PC-9 (cell line): ENCODE results near the gene MAP2K5. TPM values are rescaled to one million over a fixed set of nuclear protein-coding genes. Genes with fewer than 3 reads are reported as not detected.

ENCODE experiments used
- BruUV-seq: library from RNA; stranded (reverse); fragments of 400-500 nt; replicated peaks from 2 replicates; lab custom pipeline; 2021; lab: Mats Ljungman, UMichigan
- CTCF ChIA-PET: fragments of 300-600 bp; sonication (Branson Sonifier 250); formaldehyde crosslinking; loops from one replicate; lab custom pipeline; 2022; ENCODE audit warnings: antibody characterized with exemption; lab: Charles Lee
- POLR2A ChIA-PET: fragments of 300-600 bp; sonication (Branson Sonifier 250); formaldehyde crosslinking; loops from one replicate; lab custom pipeline; 2022; ENCODE audit warnings: antibody characterized with exemption; ENCODE audit not compliant: unreplicated experiment; lab: Charles Lee
- DNase-seq, 2 experiments: peaks; one replicate each; pipeline versions ENCODE4 v3.0.0 to v3.0.0-alpha.2; 2015 to 2022; ENCODE audit warnings: mixed read lengths in 1 of 2
- H2AFZ ChIP-seq: fragments of 200-600 bp; sonication (generic); 2 replicates; pipeline ENCODE4 v1.8.1; 2017; ENCODE audit warnings: antibody characterized with exemption
- H3F3A ChIP-seq: fragments of 200-600 bp; sonication (generic); 2 replicates; pipeline ENCODE4 v1.8.1; 2017; ENCODE audit warnings: antibody characterized with exemption, mild to moderate bottlenecking, low read depth; ENCODE audit not compliant: insufficient read depth
- H3K27ac ChIP-seq: fragments of 200-600 bp; sonication (generic); 2 replicates; pipeline ENCODE4 v1.6.1; 2016; ENCODE audit warnings: mixed run types
- H3K27me3 ChIP-seq: fragments of 200-600 bp; sonication (generic); 2 replicates; pipeline ENCODE4 v1.6.1; 2016; ENCODE audit warnings: low read depth, mixed run types; ENCODE audit not compliant: insufficient read depth
- H3K36me3 ChIP-seq: fragments of 200-600 bp; sonication (generic); 2 replicates; pipeline ENCODE4 v1.6.1; 2016; ENCODE audit warnings: low read depth, mixed run types
- H3K4me1 ChIP-seq: fragments of 200-600 bp; sonication (generic); replicated peaks from 2 replicates; pipeline ENCODE4 v1.6.1; 2016; ENCODE audit warnings: mixed run types; ENCODE audit not compliant: insufficient read depth
- H3K4me2 ChIP-seq: fragments of 200-600 bp; sonication (generic); 2 replicates; pipeline ENCODE4 v1.6.1; 2017; ENCODE audit warnings: mixed run types
- H3K4me3 ChIP-seq: fragments of 200-600 bp; sonication (generic); 2 replicates; pipeline ENCODE4 v1.6.1; 2016; ENCODE audit warnings: mixed run types
- H3K79me2 ChIP-seq: fragments of 200-600 bp; sonication (generic); 2 replicates; pipeline ENCODE4 v1.6.1; 2017; ENCODE audit warnings: low read depth, mixed run types
- H3K9me2 ChIP-seq: fragments of 200-600 bp; sonication (generic); 2 replicates; pipeline ENCODE4 v1.8.1; 2017; ENCODE audit warnings: mild to moderate bottlenecking; ENCODE audit not compliant: insufficient read depth
- H3K9me3 ChIP-seq: fragments of 200-600 bp; sonication (generic); 2 replicates; pipeline ENCODE4 v1.8.1; 2016; ENCODE audit warnings: low read depth; ENCODE audit not compliant: insufficient read depth
- H4K20me1 ChIP-seq: fragments of 200-600 bp; sonication (generic); 2 replicates; pipeline ENCODE4 v1.8.1; 2017; ENCODE audit not compliant: insufficient read depth
- EZH2 ChIP-seq: fragments of 200-600 bp; sonication (generic); IDR thresholded peaks from 2 replicates; pipeline ENCODE4 v1.8.0; 2017; ENCODE audit warnings: antibody characterized with exemption, low read depth
- intact Hi-C: fragments of 100-400 bp; cut with micrococcal nuclease; formaldehyde crosslinking; loops from one replicate; pipeline ENCODE4 v1.10.0; 2022; ENCODE audit not compliant: unreplicated experiment
- total RNA-seq: library from RNA; stranded (reverse); gene quantifications from 2 replicates; pipeline ENCODE4 v1.2.3, GENCODE V29; 2021
- TF ChIP-seq, protein P1 (sequence below): fragments of 200-600 bp; sonication (generic); conservative IDR thresholded peaks from 2 replicates; pipeline ENCODE4 v1.6.1; 2017; ENCODE audit warnings: mixed run types, antibody characterized with exemption, mild to moderate bottlenecking, moderate library complexity

The MAP2K5 gene
- total RNA-seq, 1 experiment from 2014 or later = 26.9 TPM

DNA sequence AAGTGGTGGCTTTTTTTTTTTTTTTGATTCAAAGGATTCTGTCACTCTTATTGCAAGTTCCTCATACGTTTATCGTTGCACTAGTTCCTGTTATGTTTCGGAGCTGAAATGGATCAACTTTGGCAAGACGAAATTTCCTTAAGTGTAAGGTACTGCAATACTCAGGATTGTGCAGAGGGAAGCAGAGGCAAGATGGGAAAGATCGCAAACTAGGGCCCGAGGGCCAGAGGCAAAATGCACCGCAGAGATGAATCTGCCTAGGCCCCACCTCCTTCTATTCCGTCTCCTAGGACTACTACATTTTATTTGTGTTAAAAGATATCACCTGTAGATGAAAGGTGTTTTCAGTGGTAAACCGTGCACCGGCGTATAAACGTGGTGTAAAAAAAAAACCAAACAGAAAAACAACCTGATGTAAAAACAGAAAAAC is 297.0 kb downstream of the MAP2K5 start:
- CTCF ChIA-PET = no interaction called here
- BruUV-seq = no TSS peak
- intact Hi-C loops = loop anchor here (5.0 to 10.0 kb wide), 7 partner anchors 297 to 955 kb away; partner anchors contain the start of genes C15orf61 and MAP2K5
- H2AFZ ChIP-seq = peak overlapping the region; percentile 99
- peaks cover 8% of the 10 kb centered on the region; the same call in 1 of the 2 replicates for H3F3A ChIP-seq
- no peaks in the 10 kb centered on the region for H4K20me1 ChIP-seq
- H3K9me3 ChIP-seq = no peaks in the 10 kb centered on the region
- peaks cover 10% of the 10 kb centered on the region for H3K4me1 ChIP-seq
- peak overlapping the region; percentile 88 for H3K4me2 ChIP-seq
- no peaks in the 10 kb centered on the region for H3K27me3 ChIP-seq
- H3K36me3 ChIP-seq = no peaks in the 10 kb centered on the region
- H3K27ac ChIP-seq = peak overlapping the region; percentile 73
- no peaks in the 10 kb centered on the region for H3K9me2 ChIP-seq
- no peak for TF ChIP-seq EZH2
- TF ChIP-seq, protein P1, sequence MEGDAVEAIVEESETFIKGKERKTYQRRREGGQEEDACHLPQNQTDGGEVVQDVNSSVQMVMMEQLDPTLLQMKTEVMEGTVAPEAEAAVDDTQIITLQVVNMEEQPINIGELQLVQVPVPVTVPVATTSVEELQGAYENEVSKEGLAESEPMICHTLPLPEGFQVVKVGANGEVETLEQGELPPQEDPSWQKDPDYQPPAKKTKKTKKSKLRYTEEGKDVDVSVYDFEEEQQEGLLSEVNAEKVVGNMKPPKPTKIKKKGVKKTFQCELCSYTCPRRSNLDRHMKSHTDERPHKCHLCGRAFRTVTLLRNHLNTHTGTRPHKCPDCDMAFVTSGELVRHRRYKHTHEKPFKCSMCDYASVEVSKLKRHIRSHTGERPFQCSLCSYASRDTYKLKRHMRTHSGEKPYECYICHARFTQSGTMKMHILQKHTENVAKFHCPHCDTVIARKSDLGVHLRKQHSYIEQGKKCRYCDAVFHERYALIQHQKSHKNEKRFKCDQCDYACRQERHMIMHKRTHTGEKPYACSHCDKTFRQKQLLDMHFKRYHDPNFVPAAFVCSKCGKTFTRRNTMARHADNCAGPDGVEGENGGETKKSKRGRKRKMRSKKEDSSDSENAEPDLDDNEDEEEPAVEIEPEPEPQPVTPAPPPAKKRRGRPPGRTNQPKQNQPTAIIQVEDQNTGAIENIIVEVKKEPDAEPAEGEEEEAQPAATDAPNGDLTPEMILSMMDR = no peak
- peak overlapping the region; percentile 69 for H3K4me3 ChIP-seq
- POLR2A ChIA-PET = no interaction called here
- H3K79me2 ChIP-seq = no peaks in the 10 kb centered on the region
- DNase-seq = peak; percentile 49 to 61

DNA sequence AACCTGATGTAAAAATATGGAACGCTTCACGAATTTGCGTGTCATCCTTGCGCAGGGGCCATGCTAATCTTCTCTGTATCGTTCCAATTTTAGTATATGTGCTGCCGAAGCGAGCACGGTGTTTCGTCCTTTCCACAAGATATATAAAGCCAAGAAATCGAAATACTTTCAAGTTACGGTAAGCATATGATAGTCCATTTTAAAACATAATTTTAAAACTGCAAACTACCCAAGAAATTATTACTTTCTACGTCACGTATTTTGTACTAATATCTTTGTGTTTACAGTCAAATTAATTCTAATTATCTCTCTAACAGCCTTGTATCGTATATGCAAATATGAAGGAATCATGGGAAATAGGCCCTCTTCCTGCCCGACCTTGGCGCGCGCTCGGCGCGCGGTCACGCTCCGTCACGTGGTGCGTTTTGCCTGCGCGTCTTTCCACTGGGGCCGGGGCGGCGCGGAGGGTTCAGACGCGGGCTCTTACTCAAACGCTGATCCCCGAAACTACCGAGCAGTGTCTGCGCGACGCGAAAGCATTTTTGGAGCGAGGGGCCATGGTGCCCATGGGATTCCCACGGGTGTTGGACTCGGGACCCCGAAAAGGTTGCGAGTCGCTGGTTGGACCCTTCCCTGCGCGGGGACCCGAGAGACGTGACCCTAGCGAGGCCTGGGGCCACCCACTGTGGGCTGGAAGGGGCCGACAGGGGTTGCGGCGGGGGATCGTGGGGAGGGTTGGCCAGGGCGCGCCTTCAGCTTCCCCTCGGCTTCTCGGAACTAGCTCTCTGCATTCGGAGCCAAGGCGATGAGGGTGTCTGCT is 297.6 kb downstream of the MAP2K5 start, which contains the start of gene RNU6-1:
TSS of gene RNU6-1 (minus strand) at position 117 of the 820 bp plus-strand sequence.
- TF ChIP-seq EZH2 = no peak
- TF ChIP-seq, protein P1 = no peak
- Histone ChIP-seq H3K9me2 (no peaks in the 10 kb centered on the region), H3K4me3 (peak within 1 kb of the TSS; percentile 69), H3K36me3 (no peaks in the 10 kb centered on the region), H3K4me2 (peak within 1 kb of the TSS; percentile 88), H3K4me1 (peaks cover 10% of the 10 kb centered on the region), H2AFZ (peak within 1 kb of the TSS; percentile 99), H3K27me3 (no peaks in the 10 kb centered on the region), H3K9me3 (no peaks in the 10 kb centered on the region), H3K79me2 (no peaks in the 10 kb centered on the region), H3F3A (peaks cover 8% of the 10 kb centered on the region; the same call in 1 of the 2 replicates), H4K20me1 (no peaks in the 10 kb centered on the region), H3K27ac (peak within 1 kb of the TSS; percentile 73)
- DNase-seq = peak; percentile 71 to 88
- ChIA-PET POLR2A (interaction anchor here (0.6 to 0.7 kb wide), 2 partner anchors 24 to 413 kb away, joined by 7 to 8 read pairs; no protein-coding TSS in a partner anchor), CTCF (no interaction called here)
- TSS peak; percentile 90 for BruUV-seq
- intact Hi-C loops = loop anchor here (1.0 to 10.0 kb wide), 8 partner anchors 298 to 955 kb away; partner anchors contain the start of genes C15orf61 and MAP2K5

DNA sequence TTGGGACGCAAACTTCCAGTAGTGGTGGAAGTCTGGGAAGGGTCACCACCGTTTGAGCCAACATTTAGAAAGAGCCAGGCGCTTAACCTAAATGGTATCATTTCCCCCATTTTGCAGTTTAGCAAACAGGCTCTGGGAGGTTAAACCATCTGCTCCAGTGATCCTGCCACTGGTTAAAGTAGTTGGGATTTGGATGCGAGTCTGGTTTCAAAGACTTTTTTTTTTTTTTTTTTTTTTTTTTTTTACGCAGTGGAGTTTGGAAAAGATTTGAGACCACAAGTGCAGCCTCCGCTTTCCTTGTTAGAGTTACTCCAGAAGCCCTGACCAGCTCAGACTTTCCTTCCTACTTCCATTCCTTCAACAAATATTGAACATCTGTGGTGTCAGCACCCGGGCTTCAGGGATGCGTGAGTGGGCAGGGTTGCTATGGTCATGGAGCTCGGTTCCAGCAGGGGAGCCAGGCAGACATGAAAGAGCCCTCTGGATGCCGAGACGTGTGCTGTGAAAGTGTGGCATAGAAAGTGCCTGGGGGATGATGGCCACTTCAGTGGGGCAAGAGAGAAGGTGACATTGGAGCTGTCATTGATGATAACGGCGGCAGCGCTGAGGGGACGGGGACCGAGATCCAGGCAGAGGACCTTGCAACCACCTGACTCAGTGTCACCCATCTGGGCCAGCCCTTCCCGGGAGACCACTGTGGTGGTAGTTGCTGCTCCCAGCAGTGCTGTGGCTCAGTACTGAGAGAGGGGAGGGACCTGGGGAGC is 298.4 kb downstream of the MAP2K5 start:
- BruUV-seq = no TSS peak

More for the DNA sequence above, 298.4 kb downstream of the MAP2K5 start:
- Histone ChIP-seq H3K36me3 (no peaks in the 10 kb centered on the region), H3K27me3 (no peaks in the 10 kb centered on the region), H3F3A (peaks cover 8% of the 10 kb centered on the region; the same call in 1 of the 2 replicates), H3K4me3 (peak overlapping the region; percentile 69), H3K4me2 (peak overlapping the region; percentile 88), H2AFZ (peak overlapping the region; percentile 99), H3K9me3 (no peaks in the 10 kb centered on the region), H4K20me1 (no peaks in the 10 kb centered on the region), H3K79me2 (no peaks in the 10 kb centered on the region), H3K27ac (no peak overlapping the region), H3K4me1 (peaks cover 10% of the 10 kb centered on the region), H3K9me2 (no peaks in the 10 kb centered on the region)
- ChIA-PET POLR2A (interaction anchor here (0.6 to 0.7 kb wide), 2 partner anchors 23 to 412 kb away, joined by 7 to 8 read pairs; no protein-coding TSS in a partner anchor), CTCF (no interaction called here)
- no peak for DNase-seq
- intact Hi-C loops = loop anchor here (1.0 kb wide), 1 partner anchor 314 kb away; no protein-coding TSS in a partner anchor
- TF ChIP-seq, protein P1 = no peak
- TF ChIP-seq EZH2 = no peak
